Activated T-helper 1 cell treated with Interleukin-2 at 50 U/mL for 16 hours (primary cell): ENCODE measurements around the gene TEX9.
"Not testable (repeated sequence)": the region's sequence is repeated elsewhere in the genome, so short reads cannot be mapped to it uniquely, and the experiment has no call there.

Experiments
- DNase-seq: peaks from one replicate; pipeline ENCODE4 v3.0.0-alpha.2; 2020; ENCODE audit warnings: low read depth

Gene TEX9

GRCh38 chr15:56365075-56365711, at the start of gene TEX9:
Gene TEX9, plus strand, starts transcription at chr15:56365426. Its CDS starts 25 bp downstream, at chr15:56365451.
- DNase-seq, result peak; percentile 17

DNA sequence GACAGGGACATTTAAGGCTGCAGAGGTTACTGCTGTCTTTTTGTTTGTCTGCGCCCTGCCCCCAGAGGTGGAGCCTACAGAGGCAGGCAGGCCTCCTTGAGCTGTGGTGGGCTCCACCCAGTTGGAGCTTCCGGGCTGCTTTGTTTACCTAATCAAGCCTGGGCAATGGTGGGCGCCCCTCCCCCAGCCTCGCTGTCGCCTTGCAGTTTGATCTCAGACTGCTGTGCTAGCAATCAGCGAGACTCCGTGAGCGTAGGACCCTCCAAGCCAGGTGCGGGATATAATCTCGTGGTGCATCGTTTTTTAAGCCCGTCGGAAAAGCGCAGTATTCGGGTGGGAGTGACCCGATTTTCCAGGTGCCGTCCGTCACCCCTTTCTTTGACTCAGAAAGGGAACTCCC, 48.7 kb upstream of the TEX9 start:
- DNase-seq, result not testable (repeated sequence)

DNA sequence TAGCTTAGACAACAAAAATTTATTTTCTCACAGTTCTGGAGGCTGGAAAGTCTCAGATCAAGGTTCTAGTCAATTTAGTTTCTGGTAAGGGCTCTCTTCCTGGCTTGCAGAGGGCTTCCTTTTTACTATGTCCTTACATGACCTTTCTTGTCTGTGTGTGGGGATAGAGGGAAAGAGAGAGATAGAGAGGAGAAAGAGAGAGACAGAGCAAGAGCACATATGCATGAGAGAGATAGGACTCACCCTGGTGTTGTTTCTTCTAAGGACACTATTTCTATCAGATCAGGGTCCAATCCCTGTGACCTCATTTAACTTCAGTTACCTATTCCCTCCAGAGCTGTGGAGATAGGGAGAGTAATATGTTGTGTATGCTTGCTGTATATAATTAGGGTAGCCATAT, 44.9 kb upstream of the TEX9 start:
- DNase-seq, result no peak

DNA sequence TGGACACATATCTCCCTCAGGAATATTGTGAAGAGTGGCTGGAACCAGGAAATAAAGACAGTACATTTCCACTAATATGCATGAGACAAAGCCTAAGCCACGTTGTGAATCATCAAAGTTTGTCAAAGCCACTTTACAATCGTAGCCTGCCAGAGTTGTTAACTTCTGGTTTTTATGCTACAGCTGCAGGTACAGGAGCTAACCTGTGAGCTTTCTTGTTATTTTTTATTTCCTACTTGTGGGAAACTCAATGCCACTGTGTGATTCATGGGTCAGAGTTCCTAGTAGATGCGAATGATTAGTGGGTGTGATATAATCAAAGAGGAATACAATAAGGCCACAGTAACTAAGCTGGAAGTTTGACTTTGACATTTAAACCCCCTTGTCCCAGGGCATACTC, 44.4 kb upstream of the TEX9 start:
- DNase-seq, result no peak

DNA sequence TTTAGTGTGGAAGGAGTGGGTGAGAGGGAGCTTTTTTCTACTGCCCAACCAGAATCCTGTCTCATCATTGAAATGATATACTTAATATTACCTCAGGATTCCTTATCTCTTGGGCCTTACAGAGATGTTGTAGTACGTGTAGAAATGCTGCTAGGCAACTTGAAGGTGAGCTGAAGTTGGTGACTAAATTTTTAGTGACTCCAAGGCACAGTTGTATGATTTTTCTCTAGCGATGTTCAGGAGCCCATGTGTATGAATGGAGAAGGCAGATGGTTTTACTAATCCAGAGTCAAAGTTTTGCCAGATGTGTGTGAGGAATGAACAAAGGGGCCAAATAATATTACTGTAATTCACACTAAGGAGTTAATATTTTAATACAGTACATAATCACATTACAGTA, 42.8 kb upstream of the TEX9 start:
- no peak for DNase-seq

- no peak for DNase-seq
Observed at GRCh38 chr15:56323435-56323834, 41.8 kb upstream of the TEX9 start.

GRCh38 chr15:56325186-56325585, 40.0 kb upstream of the TEX9 start:
- DNase-seq, result no peak

- DNase-seq, result no peak
Observed at GRCh38 chr15:56327721-56328502, 37.3 kb upstream of the TEX9 start.

DNA sequence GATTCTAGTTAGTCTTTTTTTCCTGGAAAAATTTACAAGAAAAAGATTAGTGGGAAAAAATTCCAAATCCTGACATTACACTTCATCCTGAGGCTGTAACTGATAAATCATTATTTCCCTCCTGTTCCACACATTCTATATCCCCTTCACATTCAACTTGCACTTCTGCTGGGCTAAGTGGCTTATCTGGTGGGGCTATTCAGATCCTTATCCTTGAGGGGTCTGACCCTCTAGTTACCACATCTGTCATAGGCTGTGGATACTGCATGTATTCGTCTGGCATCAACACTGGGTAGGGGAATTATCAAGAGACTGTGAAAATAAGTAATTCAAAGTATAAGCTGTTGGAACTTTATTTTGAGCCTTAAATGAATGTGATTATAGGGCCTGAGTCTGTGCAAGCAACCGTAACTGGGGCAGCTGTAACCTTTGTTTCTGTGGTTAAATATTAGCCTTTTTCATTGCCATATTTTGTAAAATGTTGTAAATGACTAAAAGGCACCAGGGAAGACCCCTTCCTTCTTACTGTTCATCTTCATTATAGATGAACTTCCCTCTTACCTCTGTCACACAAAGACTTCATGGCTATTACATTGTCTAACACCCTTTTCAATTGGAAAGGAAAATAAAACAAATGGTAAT, 28.0 kb upstream of the TEX9 start:
- DNase-seq, result no peak

- no peak for DNase-seq
Observed at GRCh38 chr15:56339594-56339993, 25.6 kb upstream of the TEX9 start.

GRCh38 chr15:56341201-56341600, 24.0 kb upstream of the TEX9 start:
- DNase-seq, result no peak

DNA sequence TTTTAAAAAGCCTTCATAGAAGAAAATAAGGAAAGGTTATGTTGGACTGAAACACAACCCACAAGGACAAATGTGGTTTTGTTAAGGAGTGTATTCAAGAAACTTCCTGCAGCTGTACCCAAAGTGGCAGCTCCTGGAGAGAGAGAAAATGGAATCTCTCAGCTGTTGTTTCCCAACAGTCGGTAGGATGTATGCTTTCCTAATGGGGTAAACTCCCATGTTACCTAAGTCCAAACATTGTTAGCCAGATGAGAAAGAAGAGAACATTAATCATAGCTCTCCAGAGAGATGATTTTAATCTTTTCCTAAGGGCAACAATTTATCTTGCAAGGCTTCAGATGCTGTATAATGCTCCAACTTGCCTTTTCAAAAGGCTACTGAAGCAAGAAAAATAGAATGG, 22.6 kb upstream of the TEX9 start:
- DNase-seq, result no peak

DNA sequence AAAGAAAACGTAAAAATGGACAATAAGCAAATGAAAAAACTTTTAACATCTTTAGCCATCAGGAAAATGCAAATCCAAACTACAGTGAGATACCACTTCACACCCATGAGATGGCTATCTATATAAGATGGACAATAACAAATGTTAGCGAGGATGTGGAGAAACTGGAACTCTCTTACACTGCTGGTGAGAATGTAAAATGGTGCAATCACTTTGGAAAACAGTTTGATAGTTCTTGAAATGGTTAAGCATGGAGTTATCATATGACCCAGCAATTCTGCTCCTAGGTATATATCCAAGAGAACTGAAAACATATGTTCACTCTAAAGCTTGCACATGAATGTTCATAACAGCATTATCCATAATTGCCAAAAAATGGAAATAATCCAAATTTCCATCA, 21.3 kb upstream of the TEX9 start:
- no peak for DNase-seq

DNA sequence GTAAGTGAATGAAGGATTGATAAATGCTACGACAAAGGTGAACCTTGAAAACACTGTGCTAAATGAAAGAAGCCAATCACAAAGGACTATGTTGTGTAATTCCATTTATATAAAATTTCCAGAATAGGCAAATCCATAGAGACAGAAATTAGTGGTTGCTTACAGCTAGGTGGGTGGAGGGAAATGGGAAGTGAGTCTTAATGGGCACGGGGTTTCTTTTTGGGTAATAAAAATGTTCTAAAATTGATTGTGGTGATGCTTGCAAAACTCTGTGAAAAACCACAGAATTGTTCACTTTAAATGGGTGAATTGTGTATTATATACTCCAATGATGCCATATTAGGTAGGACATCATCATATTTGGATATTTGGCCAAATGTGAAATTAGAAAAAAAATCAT, 20.9 kb upstream of the TEX9 start:
- DNase-seq, result no peak

GRCh38 chr15:56346414-56346813, 18.8 kb upstream of the TEX9 start:
- no peak for DNase-seq

DNA sequence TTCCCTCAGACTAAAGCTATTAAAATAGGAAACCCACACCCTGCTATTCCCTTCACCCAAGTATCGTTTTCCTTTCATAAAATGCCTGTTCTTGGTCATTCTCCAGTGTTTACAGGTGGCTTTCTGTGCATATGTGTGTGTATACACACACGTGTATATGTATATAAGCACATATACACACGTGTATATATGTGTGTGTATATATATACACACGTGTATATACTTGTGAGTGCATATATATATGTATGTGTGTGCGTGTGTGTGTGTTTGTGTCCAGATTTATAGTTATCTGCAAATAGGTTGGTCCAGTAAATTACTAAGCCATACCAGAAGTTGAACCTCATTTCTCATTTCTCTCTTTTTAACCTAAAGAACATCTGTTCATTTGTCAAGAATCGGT, 15.7 kb upstream of the TEX9 start:
- no peak for DNase-seq

GRCh38 chr15:56351353-56351752, 13.9 kb upstream of the TEX9 start:
- DNase-seq, result no peak

- no peak for DNase-seq
Observed at GRCh38 chr15:56351957-56352506, 13.2 kb upstream of the TEX9 start.

- DNase-seq, result no peak
Observed at GRCh38 chr15:56353119-56353518, 12.1 kb upstream of the TEX9 start.

DNA sequence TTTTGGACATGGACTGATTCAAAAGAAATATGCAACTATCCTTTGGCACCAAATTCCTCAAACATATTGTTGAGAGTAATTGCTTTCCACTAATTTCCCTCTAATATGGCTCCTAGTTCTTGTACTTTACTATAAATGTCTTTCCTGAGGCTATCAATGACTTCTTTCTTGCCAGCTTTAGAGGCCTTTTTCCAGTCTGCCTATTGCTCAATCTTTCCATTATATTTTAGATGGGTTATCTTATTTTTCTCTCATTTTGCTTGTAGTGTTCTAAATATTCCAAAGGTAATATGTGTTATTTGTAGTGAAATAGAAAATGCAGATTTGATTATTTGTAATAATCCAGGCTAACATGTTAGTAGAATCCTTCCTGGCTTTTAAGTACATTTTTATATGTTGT, 11.5 kb upstream of the TEX9 start:
- DNase-seq, result no peak

DNA sequence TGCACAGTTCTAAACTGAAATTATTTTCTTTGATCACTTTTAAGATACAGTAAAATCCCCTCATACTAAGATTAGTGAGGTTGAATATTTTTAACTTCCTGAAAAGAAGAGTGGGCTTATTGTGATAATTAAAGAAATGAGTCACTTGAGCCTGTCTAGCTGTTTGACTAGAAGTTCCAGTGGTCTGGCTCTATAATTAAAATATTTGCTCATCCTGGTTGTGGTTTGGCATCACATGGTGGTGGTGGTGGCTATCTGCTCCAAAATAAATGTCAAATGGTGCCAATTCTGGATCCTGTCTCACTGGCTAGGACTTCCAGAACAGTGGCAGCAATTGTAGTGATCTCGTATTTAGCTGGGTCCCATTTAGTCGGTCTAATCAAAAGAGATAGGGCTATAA, 8.6 kb upstream of the TEX9 start:
- DNase-seq, result no peak

DNA sequence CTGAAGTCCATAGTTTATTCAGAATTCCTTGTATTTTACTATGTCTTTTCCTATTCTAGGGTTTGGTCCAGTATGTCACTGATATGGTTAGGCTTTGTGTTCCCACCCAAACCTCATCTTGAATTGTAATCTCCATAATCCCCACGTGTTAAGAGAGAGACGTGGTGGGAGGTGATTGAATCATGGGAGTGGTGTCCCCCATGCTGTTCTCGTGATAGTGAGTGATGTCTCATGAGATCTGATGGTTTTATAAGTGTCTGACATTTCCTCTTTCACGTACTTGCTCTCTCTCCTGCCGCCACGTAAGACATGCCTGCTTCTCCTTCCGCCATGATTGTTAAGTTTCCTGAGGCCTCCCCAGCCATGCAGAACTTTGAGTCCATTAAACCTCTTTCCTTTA, 6.6 kb upstream of the TEX9 start:
- DNase-seq, result no peak

- no peak for DNase-seq
Observed at GRCh38 chr15:56361987-56362386, 3.2 kb upstream of the TEX9 start.
